GM23338 (cell line): ENCODE data around the gene ALB. TPM values are rescaled to one million over a fixed set of nuclear protein-coding genes. Genes with fewer than 3 reads are reported as not detected.

Experiments used
- ATAC-seq: fragments of 200-7000 bp; cut with Tn5 transposase; 3 replicates; pipeline ENCODE4 v1.9.1; 2020
- DNase-seq: peaks from one replicate; pipeline ENCODE4 v3.0.0-alpha.2; 2015; ENCODE audit warnings: low spot score
- H2AFZ ChIP-seq: fragments of 200-600 bp; sonication (generic); 2 replicates; pipeline ENCODE4 v1.8.0; 2016; ENCODE audit warnings: antibody characterized with exemption, mild to moderate bottlenecking, moderate library complexity
- H3F3A ChIP-seq: fragments of 200-600 bp; sonication (generic); replicated peaks from 2 replicates; pipeline ENCODE4 v1.8.0; 2017; ENCODE audit warnings: antibody characterized with exemption, mixed run types, low read depth
- H3K27ac ChIP-seq: fragments of 200-600 bp; sonication (generic); 2 replicates; pipeline ENCODE4 v1.6.1; 2016; ENCODE audit warnings: low read depth
- H3K27me3 ChIP-seq: fragments of 200-600 bp; sonication (generic); 2 replicates; pipeline ENCODE4 v1.8.0; 2016; ENCODE audit warnings: mild to moderate bottlenecking, mixed run types, moderate library complexity; ENCODE audit not compliant: insufficient read depth
- H3K36me3 ChIP-seq: fragments of 200-600 bp; sonication (generic); 2 replicates; pipeline ENCODE4 v1.8.0; 2016; ENCODE audit warnings: mild to moderate bottlenecking; ENCODE audit not compliant: insufficient read depth
- H3K4me1 ChIP-seq: fragments of 200-600 bp; sonication (generic); 2 replicates; pipeline ENCODE4 v1.8.0; 2016; ENCODE audit warnings: mild to moderate bottlenecking, moderate library complexity; ENCODE audit not compliant: insufficient read depth
- H3K4me2 ChIP-seq: fragments of 200-600 bp; sonication (generic); 2 replicates; pipeline ENCODE4 v1.7.1; 2017; ENCODE audit warnings: mixed run types
- H3K4me3 ChIP-seq: fragments of 200-600 bp; sonication (generic); 2 replicates; pipeline ENCODE4 v1.6.1; 2016; ENCODE audit warnings: mixed run types
- H3K79me2 ChIP-seq: fragments of 200-600 bp; sonication (generic); replicated peaks from 2 replicates; pipeline ENCODE4 v1.8.0; 2017; ENCODE audit warnings: mild to moderate bottlenecking; ENCODE audit not compliant: insufficient read depth
- H3K9me2 ChIP-seq: fragments of 200-600 bp; sonication (generic); 2 replicates; pipeline ENCODE4 v1.8.0; 2017; ENCODE audit not compliant: insufficient read depth
- H4K20me1 ChIP-seq: fragments of 200-600 bp; sonication (generic); replicated peaks from 2 replicates; pipeline ENCODE4 v1.8.0; 2017; ENCODE audit warnings: mild to moderate bottlenecking; ENCODE audit not compliant: insufficient read depth
- H3K27ac Mint-ChIP-seq: 2 replicates; pipeline ENCODE4 v1.8.0; 2020; ENCODE audit warnings: inconsistent platforms, mild to moderate bottlenecking, moderate library complexity, mixed read lengths
- H3K27me3 Mint-ChIP-seq: 3 replicates; pipeline ENCODE4 v1.8.0; 2022; ENCODE audit warnings: low read depth, mild to moderate bottlenecking, moderate library complexity, mixed read lengths, inconsistent platforms; ENCODE audit not compliant: insufficient read depth, poor library complexity
- H3K36me3 Mint-ChIP-seq: 3 replicates; pipeline ENCODE4 v1.8.0; 2021; ENCODE audit warnings: low read depth, mild to moderate bottlenecking, inconsistent platforms, moderate library complexity, mixed read lengths
- H3K4me1 Mint-ChIP-seq: 3 replicates; pipeline ENCODE4 v1.8.0; 2020; ENCODE audit warnings: mild to moderate bottlenecking, inconsistent platforms, mixed read lengths
- H3K4me3 Mint-ChIP-seq: 3 replicates; pipeline ENCODE4 v1.8.0; 2021; ENCODE audit warnings: moderate library complexity, mild to moderate bottlenecking, inconsistent platforms, mixed read lengths
- H3K9me3 Mint-ChIP-seq: 3 replicates; pipeline ENCODE4 v1.8.0; 2020; ENCODE audit warnings: moderate library complexity, mild to moderate bottlenecking, inconsistent platforms, mixed read lengths
- CREB1 ChIP-seq: fragments of 250-450 bp; sonication (Bioruptor Pico); IDR thresholded peaks from 2 replicates; pipeline ENCODE4 v1.5.0; 2020; ENCODE audit warnings: low read depth, mild to moderate bottlenecking, moderate library complexity
- CTCF ChIP-seq, 2 experiments: fragments of 200-600 bp in 1 of 2; sonication (generic) in 1 of 2; conservative IDR thresholded peaks; 2 replicates each; pipeline versions ENCODE4 v1.5.1 to v1.6.1; 2016 to 2017; ENCODE audit warnings: antibody characterized with exemption in 2 of 2, low read depth in 2 of 2, mild to moderate bottlenecking in 2 of 2, moderate library complexity in 1 of 2
- ETS1 ChIP-seq: IDR thresholded peaks from 2 replicates; pipeline ENCODE4 v1.6.1; 2016; ENCODE audit warnings: antibody characterized with exemption
- EZH2 ChIP-seq: fragments of 200-600 bp; sonication (generic); IDR thresholded peaks from one replicate; pipeline ENCODE4 v1.8.0; 2017; ENCODE audit warnings: antibody characterized with exemption, mild to moderate bottlenecking, low read depth; ENCODE audit not compliant: unreplicated experiment
- EZH2phosphoT487 ChIP-seq: fragments of 200-600 bp; sonication (generic); IDR thresholded peaks from one replicate; pipeline ENCODE4 v1.8.1; 2018; ENCODE audit warnings: antibody characterized with exemption; ENCODE audit not compliant: unreplicated experiment
- JUNB ChIP-seq: IDR thresholded peaks from one replicate; pipeline ENCODE4 v1.6.1; 2016; ENCODE audit warnings: antibody characterized with exemption; ENCODE audit not compliant: unreplicated experiment
- NANOG ChIP-seq: IDR thresholded peaks from 2 replicates; pipeline ENCODE4 v1.6.1; 2016; ENCODE audit warnings: antibody characterized with exemption, borderline replicate concordance
- POLR2AphosphoS5 ChIP-seq: IDR thresholded peaks from 2 replicates; pipeline ENCODE4 v1.6.1; 2016; ENCODE audit warnings: antibody characterized with exemption, low read depth
- ZNF331 ChIP-seq: fragments of 250-450 bp; sonication (Bioruptor Pico); IDR thresholded peaks from 2 replicates; pipeline ENCODE4 v1.5.0; 2020; ENCODE audit warnings: low read depth, mild to moderate bottlenecking, moderate library complexity
- polyA plus RNA-seq: library from polyadenylated mRNA; unstranded; fragments of >200 nt; fragmentation: Nextera tagmentation; extraction: Ambion mirVana; gene quantifications from 2 replicates; pipeline ENCODE4 v1.2.1, GENCODE V29; 2016
- total RNA-seq: library from RNA; depleted of rRNA; stranded (reverse); fragments of >200 nt; shearing (Covaris generic); gene quantifications from 2 replicates; pipeline ENCODE4 v1.2.3, GENCODE V29; 2014
- TF ChIP-seq, protein P1 (sequence below): IDR thresholded peaks from one replicate; pipeline ENCODE4 v1.6.1; 2018; ENCODE audit warnings: antibody characterized with exemption; ENCODE audit not compliant: unreplicated experiment

Gene ALB
- total and polyA plus RNA-seq, 2 experiments from 2014 or later: not detected

DNA sequence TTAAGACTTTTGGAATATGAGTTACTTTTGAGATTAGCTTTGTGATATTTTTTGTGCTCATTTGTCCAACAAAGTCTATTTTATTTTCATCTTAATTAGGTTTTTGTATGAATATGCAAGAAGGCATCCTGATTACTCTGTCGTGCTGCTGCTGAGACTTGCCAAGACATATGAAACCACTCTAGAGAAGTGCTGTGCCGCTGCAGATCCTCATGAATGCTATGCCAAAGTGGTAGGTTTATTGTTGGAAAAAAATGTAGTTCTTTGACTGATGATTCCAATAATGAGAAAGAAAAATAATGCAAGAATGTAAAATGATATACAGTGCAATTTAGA, 10.8 kb downstream of the ALB start:
- Histone ChIP-seq H3K79me2 (no peaks in the 10 kb centered on the region), H3K27me3 (no peaks in the 10 kb centered on the region), H3K4me3 (no peak overlapping the region), H3K4me1 (no peaks in the 10 kb centered on the region), H2AFZ (no peak overlapping the region), H3K9me2 (no peaks in the 10 kb centered on the region), H3K36me3 (no peaks in the 10 kb centered on the region), H3F3A (no peaks in the 10 kb centered on the region), H3K27ac (no peak overlapping the region), H4K20me1 (no peaks in the 10 kb centered on the region), H3K4me2 (no peak overlapping the region)
- DNase-seq: no peak
- no peak for TF ChIP-seq JUNB
- H3K27ac Mint-ChIP-seq: no peak overlapping the region
- H3K4me3 Mint-ChIP-seq: no peak overlapping the region
- H3K4me1 Mint-ChIP-seq: peaks cover 14% of the 10 kb centered on the region; the same call in 2 of the 3 replicates
- H3K36me3 Mint-ChIP-seq: no peaks in the 10 kb centered on the region
- no peak for ATAC-seq
- H3K9me3 Mint-ChIP-seq: no peaks in the 10 kb centered on the region
- H3K27me3 Mint-ChIP-seq: no peaks in the 10 kb centered on the region

DNA sequence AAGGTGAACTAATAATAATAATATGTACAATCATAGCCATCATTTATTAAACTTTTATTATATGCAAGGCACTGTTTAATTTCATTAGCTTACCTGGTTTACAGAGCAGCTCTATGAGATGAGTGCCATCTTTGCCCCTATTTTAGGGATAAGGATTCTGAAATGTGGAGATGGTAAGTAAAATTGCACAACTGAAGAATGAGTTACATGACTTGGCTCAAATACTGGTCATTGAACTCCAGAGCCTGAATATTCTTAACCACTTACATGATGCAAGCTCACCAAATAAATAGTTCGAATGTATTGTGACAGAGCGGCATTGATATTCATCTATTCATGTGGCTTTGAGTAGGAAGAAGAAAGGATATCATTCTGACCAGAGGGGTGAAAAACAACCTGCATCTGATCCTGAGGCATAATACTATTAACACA, 11.7 kb downstream of the ALB start:
- Mint-ChIP-seq H3K27ac (no peak overlapping the region), H3K4me3 (no peak overlapping the region)
- TF ChIP-seq EZH2 (no peak), ZNF331 (CRISPR knock-in tag) (no peak), POLR2AphosphoS5 (no peak), NANOG (no peak), CREB1 (CRISPR knock-in tag) (no peak), EZH2phosphoT487 (no peak), CTCF (conservative IDR thresholded peaks at IDR 0.05; ENCODE audit: low read depth in 2 of 2) (no peak), ETS1 (no peak)
- TF ChIP-seq, protein P1, sequence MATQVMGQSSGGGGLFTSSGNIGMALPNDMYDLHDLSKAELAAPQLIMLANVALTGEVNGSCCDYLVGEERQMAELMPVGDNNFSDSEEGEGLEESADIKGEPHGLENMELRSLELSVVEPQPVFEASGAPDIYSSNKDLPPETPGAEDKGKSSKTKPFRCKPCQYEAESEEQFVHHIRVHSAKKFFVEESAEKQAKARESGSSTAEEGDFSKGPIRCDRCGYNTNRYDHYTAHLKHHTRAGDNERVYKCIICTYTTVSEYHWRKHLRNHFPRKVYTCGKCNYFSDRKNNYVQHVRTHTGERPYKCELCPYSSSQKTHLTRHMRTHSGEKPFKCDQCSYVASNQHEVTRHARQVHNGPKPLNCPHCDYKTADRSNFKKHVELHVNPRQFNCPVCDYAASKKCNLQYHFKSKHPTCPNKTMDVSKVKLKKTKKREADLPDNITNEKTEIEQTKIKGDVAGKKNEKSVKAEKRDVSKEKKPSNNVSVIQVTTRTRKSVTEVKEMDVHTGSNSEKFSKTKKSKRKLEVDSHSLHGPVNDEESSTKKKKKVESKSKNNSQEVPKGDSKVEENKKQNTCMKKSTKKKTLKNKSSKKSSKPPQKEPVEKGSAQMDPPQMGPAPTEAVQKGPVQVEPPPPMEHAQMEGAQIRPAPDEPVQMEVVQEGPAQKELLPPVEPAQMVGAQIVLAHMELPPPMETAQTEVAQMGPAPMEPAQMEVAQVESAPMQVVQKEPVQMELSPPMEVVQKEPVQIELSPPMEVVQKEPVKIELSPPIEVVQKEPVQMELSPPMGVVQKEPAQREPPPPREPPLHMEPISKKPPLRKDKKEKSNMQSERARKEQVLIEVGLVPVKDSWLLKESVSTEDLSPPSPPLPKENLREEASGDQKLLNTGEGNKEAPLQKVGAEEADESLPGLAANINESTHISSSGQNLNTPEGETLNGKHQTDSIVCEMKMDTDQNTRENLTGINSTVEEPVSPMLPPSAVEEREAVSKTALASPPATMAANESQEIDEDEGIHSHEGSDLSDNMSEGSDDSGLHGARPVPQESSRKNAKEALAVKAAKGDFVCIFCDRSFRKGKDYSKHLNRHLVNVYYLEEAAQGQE: no peak

More for the DNA sequence above, 11.7 kb downstream of the ALB start:
- Histone ChIP-seq H3K4me2 (no peak overlapping the region), H3K4me3 (no peak overlapping the region), H3K9me2 (no peaks in the 10 kb centered on the region), H3K27me3 (no peaks in the 10 kb centered on the region), H3K4me1 (no peaks in the 10 kb centered on the region), H3K27ac (no peak overlapping the region), H3K79me2 (no peaks in the 10 kb centered on the region), H4K20me1 (no peaks in the 10 kb centered on the region), H3K36me3 (no peaks in the 10 kb centered on the region), H3F3A (no peaks in the 10 kb centered on the region), H2AFZ (no peak overlapping the region)
- Mint-ChIP-seq H3K4me1 (peaks cover 11% of the 10 kb centered on the region; the same call in 2 of the 3 replicates), H3K27me3 (no peaks in the 10 kb centered on the region), H3K36me3 (no peaks in the 10 kb centered on the region), H3K9me3 (no peaks in the 10 kb centered on the region)
- ATAC-seq: no peak
- DNase-seq: no peak
